Fibroblast of skin of right quadriceps (primary cell): ENCODE results near the gene IDUA.

Experiments used
- DNase-seq: peaks from one replicate; pipeline ENCODE4 v3.0.0-alpha.2; 2013

The IDUA gene

GRCh38 chr4:956531-957230 is 30.2 kb upstream of the IDUA start:
- DNase-seq, result no peak

DNA sequence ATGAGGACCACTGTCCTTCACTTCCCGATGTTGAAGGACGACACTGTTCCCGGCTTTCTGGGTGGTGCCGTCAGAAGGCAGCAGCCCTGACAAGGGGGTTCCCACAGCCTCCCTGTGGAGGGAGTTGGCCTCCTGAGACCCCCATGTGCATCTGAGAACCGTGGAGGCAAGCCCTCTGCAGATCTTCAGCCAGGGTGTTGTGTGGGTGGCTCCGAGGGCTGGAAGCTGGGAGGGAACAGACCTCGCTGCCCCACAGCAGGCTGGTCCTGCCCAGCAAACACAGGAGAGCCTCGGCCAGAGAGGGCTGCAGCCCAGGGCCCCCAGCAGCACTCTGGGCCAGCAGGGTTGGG is 29.6 kb upstream of the IDUA start:
- no peak for DNase-seq

DNA sequence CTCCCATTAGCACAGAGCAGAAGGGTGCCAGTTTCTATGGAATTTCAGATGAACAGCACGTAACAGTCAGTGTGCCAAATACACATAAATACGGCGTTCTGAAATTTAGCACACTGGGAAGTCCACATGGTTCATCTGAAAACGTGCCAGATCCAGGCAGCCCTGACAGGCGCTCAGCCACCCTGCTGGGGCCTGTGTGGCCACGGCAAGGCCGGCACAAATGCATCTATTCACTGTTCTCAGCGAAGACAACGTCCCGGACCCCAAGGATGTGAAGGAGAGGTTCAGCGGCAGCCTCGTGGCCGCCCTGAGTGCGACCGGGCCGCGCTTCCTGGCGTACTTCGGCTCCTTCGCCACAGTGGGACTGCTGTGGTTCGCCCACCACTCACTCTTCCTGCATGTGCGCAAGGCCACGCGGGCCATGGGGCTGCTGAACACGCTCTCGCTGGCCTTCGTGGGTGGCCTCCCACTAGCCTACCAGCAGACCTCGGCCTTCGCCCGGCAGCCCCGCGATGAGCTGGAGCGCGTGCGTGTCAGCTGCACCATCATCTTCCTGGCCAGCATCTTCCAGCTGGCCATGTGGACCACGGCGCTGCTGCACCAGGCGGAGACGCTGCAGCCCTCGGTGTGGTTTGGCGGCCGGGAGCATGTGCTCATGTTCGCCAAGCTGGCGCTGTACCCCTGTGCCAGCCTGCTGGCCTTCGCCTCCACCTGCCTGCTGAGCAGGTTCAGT is 29.1 kb upstream of the IDUA start:
- DNase-seq, result no peak

DNA sequence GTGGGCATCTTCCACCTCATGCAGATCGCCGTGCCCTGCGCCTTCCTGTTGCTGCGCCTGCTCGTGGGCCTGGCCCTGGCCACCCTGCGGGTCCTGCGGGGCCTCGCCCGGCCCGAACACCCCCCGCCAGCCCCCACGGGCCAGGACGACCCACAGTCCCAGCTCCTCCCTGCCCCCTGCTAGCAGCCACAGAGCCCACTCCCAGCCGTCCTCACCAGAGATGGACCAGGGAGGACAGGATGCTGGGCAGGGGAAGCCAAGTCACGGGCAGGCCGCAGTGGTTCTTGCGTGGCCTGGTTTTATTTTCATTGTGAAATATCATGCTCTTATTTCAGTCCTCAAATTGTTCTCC is 28.6 kb upstream of the IDUA start:
- DNase-seq, result no peak

- no peak for DNase-seq
Measured at GRCh38 chr4:958696-959337, 28.0 kb upstream of the IDUA start.

- DNase-seq, result no peak
Measured at GRCh38 chr4:959338-960139, 27.3 kb upstream of the IDUA start.

DNA sequence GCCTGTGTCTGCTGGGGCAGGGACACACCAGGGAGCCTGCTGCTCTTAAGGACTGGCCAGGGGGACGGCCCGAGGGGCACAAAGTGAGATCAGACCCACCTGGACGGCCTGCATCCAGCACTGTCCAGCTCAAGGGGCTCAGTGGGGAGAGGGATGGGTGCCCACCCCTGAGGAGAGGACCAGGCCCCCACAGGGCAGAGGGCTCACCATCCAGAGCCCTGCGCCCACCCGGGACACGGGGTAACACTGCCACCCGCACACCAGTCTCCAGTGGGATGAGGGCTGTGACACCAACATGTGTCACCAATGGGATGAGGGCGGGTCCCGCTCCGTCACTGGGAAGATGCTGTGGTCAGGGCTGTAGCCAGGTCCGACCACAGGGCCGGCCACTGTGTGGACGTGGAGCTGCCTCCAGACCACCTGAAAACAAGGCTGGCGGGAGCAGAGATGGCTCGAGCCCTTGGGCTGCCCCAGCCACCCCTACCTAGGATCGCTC is 26.7 kb upstream of the IDUA start:
- no peak for DNase-seq

DNA sequence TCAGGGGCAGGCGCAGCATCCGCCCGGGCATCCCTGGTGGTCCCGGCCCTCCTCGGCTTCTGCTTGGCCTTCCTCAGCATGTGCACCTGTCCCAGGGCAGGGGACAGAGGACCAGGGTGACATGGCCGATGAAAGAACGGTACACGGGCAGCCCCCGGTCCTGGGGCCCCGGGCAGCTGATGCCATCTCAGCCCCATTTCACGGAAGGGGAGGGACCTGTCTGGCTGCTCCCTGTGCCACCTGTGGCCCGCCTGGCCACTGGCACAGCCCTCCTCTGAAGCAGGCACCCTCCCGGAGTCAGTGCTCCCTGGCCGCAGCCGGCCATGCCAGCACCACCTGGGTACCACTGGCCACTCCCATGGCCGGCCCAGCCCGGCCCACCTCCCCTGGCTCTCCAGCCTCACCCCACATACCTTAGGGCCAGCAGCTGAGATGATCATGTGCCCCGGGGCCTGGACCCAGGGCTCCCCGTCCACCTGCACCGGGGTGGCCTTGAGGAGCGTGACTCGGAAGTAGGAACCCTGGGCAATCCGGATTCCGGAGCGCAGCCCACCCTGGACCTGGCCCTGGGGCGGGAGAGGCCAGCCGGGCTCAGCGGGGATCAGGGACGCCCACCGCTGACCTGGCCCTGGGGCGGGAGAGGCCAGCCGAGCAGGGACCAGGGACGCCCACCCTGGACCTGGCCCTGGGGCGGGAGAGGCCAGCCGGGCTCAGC is 26.1 kb upstream of the IDUA start:
- no peak for DNase-seq

DNA sequence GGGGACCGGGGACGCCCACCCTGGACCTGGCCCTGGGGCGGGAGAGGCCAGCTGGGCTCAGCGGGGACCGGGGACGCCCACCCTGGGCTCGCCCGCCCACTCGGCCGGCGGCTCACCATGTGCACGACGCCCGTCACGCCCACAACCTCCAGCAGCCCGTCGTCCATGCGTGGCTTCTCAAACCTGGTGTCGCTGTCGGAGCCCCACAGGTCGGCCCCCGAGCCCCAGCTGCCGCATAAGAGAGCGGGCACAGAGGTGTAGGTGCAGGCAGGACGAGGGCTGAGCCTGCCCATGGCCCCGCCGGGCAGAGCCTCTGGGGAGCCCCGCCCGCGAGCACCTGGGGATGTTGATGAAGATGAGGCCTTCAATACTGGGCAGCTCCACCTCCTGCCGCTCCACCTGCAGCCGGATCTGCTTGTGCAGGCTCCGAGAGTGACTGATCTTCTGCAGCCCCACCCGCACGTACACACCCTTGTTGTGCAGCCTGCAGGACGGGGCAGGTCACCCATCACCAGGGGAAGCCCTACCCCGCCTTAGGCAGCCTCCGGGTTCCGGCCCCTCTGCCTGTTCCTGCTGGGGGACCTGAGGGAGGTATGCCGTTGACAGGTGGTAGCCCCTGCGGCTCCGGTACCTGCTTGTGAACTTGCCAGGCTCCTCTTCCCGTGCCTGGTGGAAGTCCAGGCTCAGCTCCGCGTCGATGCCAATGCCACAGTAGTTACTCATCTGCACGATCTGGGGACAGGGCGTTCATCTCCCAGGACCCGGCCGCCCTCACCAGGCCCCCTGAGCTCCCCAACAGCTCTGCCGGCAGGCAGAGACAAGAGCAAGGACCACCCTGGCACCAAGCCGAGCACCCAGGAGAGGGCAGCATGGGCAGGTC is 25.3 kb upstream of the IDUA start:
- no peak for DNase-seq

DNA sequence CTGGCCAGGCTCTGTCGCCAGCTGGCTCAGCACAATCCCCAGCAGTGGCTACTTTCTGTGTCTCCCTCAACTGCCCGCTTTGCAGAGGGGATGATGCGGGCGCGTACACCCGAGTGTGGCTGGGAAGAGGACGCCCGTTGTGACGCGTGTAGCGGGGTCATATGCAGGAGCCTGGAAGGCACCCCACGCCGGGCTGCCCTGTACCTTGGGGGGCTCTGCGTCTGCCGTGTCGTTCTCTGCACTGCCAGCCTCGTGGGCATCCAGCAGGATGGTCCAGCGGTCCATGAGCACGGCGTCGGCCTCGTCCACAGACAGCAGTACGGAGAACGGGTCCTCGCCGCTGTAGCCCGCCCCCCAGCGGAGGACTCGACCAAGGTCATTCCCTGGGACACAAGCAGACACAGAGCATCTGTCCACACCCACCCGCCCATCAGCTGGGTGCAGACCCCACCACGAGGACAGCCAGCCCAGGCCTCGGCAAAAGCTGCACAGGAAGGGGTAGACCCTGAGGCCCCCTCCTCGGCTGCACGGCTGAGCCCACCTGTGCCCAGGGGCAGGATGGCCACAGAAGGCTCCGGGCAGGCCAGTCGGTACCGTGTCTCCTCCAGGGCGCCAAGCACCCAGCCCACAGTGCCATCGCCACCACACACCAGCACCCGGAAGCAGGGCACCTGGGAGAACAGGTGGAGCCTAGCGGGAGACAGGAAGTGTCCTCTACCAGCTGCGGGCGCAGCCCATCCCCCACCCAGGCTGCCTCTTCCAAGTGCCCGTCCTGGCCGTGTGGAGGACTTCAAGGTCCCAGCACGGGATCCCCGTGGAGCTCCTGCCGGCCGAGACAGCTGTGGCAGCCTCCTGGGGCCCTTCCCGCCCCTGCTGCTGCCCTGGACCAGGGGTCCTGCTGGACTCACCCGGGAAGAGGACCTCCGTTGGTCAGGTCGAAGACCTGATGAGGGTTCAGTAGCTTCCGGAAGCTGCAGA is 24.3 kb upstream of the IDUA start:
- DNase-seq, result no peak

GRCh38 chr4:963276-964225 is 23.3 kb upstream of the IDUA start:
- DNase-seq, result no peak

DNA sequence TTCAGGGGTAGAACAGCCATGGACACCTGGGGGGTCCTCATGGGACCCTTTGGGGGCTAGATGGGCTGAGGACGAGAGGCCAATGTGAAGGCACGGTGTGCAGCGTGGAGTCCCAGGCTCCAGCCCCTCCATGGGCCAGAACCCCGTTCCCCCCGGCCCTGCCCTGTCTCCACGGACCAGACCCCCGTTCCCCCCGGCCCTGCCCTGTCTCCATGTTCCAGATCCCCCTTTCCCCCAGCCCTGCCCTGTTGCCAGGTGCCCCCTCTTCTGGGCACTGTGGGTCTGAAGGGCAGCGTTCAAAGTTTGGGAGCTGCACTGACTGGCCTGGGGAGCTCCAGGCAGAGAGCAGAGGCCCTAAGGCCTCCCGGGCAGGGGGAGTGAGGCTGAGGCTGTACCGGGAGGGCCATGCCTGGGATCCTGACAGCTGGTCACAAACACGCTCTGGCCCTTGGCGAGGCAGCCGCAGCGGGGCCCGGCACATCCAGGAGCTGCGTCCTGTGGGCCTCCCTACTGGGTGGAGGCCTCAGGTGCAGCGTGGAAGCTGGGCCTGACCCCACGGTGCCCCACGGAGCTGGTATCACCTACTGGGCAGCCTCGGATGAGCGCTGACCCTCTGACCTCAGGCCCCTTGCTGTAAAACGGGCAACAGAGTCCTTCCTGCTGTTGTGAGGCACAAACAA is 22.4 kb upstream of the IDUA start:
- DNase-seq, result no peak

DNA sequence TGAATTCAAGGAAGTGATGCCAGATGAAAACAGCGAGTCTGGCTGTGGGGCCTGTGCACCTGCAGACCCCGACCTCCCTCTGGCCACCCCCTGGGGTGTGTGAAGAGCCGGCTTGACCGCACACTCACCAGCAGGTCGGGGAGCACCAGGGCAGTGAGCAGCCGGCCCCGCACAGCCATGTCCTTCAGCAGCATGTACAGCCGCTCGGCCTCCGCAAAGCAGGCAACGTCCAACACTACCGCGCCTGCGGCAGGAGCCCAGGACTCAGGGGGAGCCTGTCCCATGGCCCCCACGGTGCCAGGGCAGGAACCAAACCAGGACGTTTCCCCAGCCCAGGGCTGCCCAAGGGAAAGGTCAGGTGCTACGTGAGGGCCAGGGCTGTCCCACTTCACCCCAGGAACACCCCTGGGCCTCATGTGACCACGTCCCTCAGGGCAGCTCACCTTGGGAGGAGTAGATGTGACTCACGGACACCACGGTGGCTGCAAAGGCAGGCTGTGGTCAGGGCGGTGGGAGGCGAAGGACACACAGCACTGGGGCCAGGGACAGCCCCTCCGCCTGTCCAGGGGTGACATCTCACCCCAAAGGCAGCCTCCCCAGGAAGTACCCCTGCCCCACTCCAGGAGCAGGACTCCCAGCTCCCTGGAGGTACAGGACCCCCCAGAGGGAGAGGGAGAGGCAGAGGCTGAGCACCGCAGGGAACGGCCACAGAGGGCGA is 21.6 kb upstream of the IDUA start:
- no peak for DNase-seq

- no peak for DNase-seq
Measured at GRCh38 chr4:965766-966134, 21.1 kb upstream of the IDUA start.

DNA sequence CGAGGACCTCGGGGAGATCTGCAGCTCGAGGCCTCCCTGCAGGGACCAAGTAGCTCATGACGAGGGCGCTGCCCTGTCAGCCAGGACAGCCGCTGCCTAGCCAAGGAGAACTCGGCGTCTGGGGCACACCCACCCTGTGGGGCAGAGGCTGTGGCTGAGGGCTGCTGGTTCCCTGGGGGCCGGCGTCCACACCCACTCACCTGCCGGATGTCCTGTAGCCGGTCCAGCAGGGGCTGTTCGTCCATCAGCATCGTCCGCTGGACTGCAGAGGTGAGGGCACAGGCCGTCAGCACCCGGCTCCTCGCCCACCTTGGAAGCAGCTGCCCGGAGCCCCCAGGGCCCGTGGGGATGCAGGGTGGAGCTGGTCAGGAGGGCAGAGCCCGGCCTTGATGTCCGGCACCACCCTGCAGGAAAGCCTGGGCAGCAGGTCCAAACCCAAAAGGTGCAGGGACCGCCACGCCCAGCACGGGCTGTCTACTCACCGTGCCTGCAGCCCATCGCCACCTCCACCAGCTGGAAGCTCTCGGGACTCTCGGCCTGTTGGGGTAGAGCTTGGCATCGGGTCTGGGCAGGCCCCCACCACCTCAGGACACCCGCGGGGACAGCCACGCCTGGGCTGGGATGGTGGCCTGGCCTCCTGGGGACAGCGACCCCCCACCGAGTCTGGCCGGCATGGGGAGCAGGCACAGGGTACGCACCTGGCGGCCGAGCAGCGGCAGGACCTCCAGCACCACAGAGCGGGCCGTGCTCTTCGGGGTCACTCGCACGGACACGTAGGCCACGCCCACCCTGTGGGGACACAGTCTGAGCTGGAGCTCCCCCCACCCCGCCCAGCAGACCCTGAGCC is 20.4 kb upstream of the IDUA start:
- DNase-seq, result no peak

GRCh38 chr4:967113-968104 is 19.4 kb upstream of the IDUA start:
- no peak for DNase-seq
